ENCODE data around the gene SLC66A2. TPM values are rescaled to one million over a fixed set of nuclear protein-coding genes. Genes with fewer than 3 reads are reported as not detected.
A peak's percentile ranks its signal among the peaks of the same experiment; 100 is the strongest.
"Not testable (repeated sequence)": the region's sequence is repeated elsewhere in the genome, so short reads cannot be mapped to it uniquely, and the experiment has no call there.

The SLC66A2 gene
- total RNA-seq, 1 donor from 2014 or later = 29.3 TPM

GRCh38 chr18:79878741-79879378 is 72.6 kb downstream of the SLC66A2 start:
- ATAC-seq = no peak
- peak; percentile 41 for DNase-seq (ENCODE audit: missing footprints)
- intact Hi-C loops (cut with DNase I) = no loop called here

DNA sequence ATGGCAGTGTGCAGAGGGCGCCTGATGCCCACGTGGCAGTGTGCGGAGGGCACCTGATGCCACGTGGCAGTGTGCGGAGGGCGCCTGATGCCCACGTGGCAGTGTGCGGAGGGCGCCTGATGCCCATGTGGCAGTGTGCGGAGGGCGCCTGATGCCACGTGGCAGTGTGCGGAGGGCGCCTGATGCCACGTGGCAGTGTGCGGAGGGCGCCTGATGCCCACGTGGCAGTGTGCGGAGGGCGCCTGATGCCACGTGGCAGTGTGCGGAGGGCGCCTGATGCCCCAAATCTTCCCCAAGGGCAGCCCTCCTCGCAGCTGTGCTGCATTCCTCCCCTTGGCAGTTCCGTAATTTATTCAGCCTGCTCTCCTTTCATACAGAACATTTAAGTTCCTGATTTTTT is 73.2 kb downstream of the SLC66A2 start:
- ATAC-seq; DNase-seq (ENCODE audit: missing footprints); intact Hi-C loops (cut with DNase I): not testable (repeated sequence)

DNA sequence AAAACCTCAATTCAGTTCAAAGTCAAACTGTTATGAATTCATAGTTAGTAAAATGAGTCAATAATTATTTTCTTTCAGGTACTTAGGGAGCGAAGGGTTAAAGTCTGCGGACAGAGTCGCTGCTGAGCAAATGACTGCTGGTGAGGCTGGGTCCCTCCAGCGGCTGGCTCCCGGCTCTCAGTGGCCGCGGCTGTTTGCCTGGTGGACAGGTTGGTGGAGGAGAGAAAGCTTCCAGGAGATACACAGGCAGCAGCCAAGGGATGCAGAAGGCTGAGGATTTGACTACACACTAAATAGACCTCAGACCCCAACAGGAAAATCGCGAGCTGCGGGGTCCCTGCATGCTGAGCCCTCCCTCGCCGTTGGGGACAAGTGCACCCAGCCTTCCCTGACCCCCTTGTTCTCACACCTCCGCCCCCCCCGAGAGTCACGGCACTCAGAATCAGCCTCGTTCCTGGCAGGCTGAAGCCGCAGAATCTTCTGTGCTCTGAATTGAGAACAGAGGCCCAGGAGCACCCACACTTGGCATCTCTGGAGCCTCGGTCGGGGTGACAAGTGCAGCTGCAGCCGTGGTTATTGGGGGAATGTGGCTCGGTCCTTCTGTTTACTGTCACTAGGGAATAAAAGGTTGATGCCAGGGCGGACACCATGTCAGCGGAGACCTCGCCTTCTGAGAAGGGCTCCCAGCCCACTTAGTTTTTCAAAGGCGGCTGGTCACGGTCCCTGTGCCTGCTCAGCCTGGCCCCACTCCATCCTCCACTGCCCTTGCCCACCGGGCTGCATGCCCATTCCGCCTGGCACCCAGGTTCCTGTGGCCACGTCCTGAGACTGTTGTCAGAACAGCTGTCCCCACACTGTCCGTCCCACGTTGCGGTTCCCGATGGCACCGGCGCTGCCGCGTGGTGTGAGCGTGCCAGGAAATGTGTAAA is 74.0 kb downstream of the SLC66A2 start:
- intact Hi-C loops (cut with DNase I) = no loop called here
- DNase-seq (ENCODE audit: missing footprints) (peak; percentile 33), ATAC-seq (no peak)

DNA sequence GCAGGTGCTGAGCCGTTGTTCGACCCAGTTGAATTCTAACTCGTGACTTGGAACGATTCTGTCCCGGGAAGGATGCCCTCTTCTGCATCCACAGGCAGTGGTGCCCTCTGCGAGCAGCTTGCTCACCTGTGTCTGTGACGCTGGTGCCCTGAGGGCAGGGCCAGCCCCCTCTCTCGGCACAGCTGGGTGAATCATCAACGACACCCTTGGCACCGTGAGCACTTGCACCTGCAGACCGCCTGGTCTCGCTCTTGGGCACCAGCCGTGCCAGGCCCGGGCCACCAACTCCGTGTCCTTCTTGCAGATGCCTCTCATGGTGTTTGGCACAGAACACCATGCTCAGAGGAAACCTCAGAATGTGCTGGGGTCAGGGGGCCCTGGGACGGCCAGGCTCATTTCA is 75.0 kb downstream of the SLC66A2 start:
- ATAC-seq (no peak), DNase-seq (ENCODE audit: missing footprints) (peak; percentile 46)
- intact Hi-C loops (cut with DNase I) = no loop called here

- no peak for ATAC-seq
- intact Hi-C loops (cut with DNase I) = no loop called here
- peak; percentile 59 for DNase-seq (ENCODE audit: missing footprints)
These were observed 75.5 kb downstream of the SLC66A2 start for GRCh38 chr18:79875931-79876461.

DNA sequence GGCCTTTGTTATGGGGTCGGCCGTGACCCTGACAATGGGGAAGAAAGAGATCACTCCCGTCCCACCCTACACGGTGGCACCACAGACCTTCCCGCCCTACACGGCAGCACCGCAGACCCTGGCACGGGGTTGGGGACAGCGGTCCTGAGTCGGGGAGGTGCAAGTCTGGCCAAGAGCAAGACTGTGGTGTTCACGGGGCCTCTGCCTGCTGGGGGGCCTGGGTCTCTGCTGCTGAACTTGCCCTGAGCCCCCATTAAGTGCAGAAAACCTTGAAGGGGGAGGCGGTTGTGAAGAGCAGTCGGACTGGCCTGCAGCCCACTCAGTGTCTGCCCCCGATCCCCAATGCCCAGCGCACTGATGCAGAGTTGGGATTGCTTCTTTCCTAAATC is 75.9 kb downstream of the SLC66A2 start:
- peak; percentile 16 for DNase-seq (ENCODE audit: missing footprints)
- ATAC-seq = no peak
- intact Hi-C loops (cut with DNase I) = no loop called here

GRCh38 chr18:79874553-79875530 is 76.6 kb downstream of the SLC66A2 start:
- no peak for ATAC-seq

DNA sequence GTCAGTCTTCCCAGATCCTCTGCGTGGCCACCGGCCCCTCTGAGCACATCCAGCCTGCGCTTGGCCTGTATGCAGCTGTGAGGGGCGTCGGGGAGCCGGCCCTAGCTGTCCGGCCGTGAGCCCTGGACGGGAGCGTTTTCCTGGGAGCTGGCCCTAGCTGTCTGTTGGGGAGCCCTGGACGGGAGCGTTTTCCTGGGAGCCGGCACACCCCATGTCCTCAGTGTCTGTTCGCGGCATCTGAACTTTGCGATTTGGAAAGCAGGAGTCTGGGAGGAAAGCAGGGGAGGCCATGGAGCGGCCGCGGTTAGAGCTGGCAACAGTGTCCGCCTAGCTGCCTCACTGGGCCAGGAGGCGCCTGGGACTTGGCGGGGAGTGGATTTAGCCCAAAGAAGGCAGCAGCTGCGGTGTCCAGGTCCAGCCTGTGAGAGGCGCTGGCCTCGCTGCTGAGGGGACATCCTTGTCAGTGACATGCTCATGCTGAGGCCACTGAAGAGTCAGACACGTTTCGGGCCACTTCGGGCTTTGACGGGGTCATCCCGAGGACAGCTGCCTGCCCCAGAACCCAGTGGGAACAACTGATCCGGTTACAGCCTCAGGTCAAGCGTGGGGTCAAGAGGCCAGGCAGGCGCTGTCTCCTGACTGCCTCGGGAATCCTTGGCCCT is 77.9 kb downstream of the SLC66A2 start:
- DNase-seq (ENCODE audit: missing footprints) (peak; percentile 46), ATAC-seq (no peak)
- intact Hi-C loops (cut with DNase I) = no loop called here

More at GRCh38 chr18:79874553-79875530, 76.6 kb downstream of the SLC66A2 start:
- intact Hi-C loops (cut with DNase I) = no loop called here
- peak; percentile 51 for DNase-seq (ENCODE audit: missing footprints)

- DNase-seq (ENCODE audit: missing footprints) (peak; percentile 60), ATAC-seq (no peak)
- intact Hi-C loops (cut with DNase I) = no loop called here
These were observed 78.7 kb downstream of the SLC66A2 start for GRCh38 chr18:79872527-79873444.

- no peak for ATAC-seq
- DNase-seq (ENCODE audit: missing footprints) = peak; percentile 45
- intact Hi-C loops (cut with DNase I) = no loop called here
These were observed 79.9 kb downstream of the SLC66A2 start for GRCh38 chr18:79871481-79872091.

DNA sequence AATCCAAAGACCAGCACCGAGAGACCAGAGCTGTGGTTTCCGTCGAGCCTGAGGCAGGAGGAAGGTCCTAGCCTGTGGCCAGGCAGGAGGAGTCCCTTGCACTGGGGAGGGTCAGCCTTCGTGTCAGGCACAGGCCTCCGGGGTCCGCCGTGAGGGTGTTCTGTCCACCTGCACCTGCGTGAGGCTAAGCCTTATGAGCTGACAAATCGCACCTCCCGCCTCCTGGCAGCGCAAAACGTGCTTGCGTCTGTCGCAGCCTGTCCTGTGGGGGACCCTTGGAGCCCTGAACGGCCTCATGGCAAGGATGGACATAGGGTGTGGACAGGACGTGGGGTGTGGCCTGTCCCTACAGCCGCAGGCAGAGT is 80.4 kb downstream of the SLC66A2 start:
- ATAC-seq (no peak), DNase-seq (ENCODE audit: missing footprints) (peak; percentile 54)
- intact Hi-C loops (cut with DNase I) = no loop called here

DNA sequence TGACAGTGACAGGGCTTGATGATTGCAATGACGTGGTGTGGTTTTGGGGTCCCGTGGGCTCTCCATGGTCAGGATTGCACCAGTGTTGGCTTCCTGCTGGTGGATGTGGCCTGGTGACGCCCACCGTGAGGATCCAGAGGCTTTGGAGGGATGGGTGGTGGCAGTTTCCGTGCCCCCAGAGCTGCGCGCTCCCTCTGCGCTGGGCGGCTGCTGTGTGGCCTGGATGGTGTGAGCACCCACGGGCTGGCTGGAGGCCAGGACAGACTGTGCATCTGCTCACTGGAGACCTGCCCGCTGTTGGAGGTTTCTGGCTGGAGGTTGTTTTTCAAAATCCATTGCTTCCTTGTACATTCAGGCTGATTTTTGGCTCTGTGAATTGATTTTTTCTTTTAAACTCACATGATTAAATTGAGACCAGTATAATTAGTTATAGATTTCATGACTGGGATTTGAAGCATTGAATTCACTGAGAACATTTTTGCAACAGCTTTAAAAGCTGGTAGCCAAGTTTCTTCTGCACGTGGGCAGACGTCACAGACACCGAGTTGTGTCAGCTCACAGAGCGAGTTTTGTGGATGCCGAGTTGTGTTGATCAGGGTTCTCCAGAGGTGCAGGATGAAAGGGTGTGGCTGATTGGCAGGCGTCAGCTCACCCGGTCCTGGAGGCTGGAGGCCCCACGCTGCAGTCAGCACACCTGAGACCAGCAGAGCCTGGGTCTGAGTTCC is 81.0 kb downstream of the SLC66A2 start:
- intact Hi-C loops (cut with DNase I) = no loop called here
- ATAC-seq = no peak
- DNase-seq (ENCODE audit: missing footprints) = peak; percentile 58

- ATAC-seq (no peak), DNase-seq (ENCODE audit: missing footprints) (peak; percentile 46)
- intact Hi-C loops (cut with DNase I) = no loop called here
These were observed 81.7 kb downstream of the SLC66A2 start for GRCh38 chr18:79869591-79870300.

DNA sequence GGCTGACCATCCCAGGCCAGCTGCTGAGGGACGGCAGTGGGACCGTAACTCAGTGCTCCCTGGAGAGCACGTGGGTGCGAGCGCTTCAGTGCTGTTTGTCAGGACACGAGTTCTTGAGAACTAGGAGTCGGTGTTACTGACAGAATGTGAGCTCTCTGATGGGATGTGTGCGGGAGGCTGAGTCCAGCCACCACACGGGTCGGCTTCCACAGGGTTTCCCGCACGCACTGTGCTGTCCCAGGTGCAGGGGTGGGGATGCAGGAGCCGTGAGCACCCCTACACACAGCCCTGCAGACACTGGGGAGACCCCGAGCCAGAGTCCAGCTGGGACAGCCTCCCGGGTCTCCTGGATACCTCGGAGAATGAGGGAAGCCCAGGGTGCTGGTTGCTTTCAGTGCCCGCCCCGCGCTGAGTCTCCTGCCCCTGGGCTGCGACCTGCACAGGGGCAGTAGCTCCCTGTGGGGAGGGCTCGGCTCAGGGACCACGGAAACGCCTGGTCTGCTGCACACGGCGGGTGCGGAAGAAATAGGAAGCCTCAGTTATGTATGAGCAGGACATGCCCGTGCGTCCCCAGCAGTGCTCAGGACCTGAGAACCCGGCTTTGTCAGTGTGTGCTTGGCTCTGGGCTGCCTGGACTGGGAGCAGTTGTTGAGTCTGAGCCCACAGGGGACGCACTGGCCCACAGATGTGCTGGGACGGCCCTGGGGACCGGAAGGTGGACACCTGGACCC is 82.5 kb downstream of the SLC66A2 start:
- intact Hi-C loops (cut with DNase I) = no loop called here
- ATAC-seq (no peak), DNase-seq (ENCODE audit: missing footprints) (peak; percentile 32)

DNA sequence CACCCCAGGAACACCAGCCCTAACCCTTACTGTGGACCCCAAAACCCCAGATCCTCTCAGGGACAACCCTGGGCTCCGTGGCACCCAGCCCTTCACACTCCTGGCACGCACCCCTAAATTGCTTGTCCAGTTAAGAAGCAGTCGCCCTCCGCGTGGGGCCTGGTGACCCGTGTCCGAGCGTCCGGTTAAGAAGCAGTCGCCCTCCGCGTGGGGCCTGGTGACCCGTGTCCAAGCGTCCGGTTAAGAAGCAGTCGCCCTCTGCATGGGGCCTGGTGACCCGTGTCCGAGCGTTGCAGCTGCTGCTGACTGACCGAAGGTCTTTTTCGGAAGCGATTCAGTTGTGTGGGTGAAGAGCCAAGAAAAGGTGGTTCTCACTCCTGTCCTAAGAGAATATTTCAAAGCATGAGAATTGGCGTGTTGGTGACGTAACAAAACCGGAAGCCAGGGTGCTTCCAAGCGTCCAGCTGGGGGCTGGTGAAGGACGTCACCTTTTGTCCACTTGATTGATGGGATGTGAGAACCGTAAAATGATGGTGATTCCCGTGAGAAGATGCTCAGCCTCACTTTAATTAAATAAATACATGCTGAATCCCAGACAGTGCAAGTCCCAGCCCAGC is 83.2 kb downstream of the SLC66A2 start:
- intact Hi-C loops (cut with DNase I) = no loop called here
- no peak for ATAC-seq
- peak; percentile 71 for DNase-seq (ENCODE audit: missing footprints)

Data from Right ventricle myocardium inferior (tissue), 1 donor.